ENCODE results near the gene ZFYVE26.

GRCh38 chr14:67856827-67857226 is 40.4 kb upstream of the ZFYVE26 start:
- TF ChIP-seq, protein P1, sequence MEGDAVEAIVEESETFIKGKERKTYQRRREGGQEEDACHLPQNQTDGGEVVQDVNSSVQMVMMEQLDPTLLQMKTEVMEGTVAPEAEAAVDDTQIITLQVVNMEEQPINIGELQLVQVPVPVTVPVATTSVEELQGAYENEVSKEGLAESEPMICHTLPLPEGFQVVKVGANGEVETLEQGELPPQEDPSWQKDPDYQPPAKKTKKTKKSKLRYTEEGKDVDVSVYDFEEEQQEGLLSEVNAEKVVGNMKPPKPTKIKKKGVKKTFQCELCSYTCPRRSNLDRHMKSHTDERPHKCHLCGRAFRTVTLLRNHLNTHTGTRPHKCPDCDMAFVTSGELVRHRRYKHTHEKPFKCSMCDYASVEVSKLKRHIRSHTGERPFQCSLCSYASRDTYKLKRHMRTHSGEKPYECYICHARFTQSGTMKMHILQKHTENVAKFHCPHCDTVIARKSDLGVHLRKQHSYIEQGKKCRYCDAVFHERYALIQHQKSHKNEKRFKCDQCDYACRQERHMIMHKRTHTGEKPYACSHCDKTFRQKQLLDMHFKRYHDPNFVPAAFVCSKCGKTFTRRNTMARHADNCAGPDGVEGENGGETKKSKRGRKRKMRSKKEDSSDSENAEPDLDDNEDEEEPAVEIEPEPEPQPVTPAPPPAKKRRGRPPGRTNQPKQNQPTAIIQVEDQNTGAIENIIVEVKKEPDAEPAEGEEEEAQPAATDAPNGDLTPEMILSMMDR (IDR thresholded peaks at IDR 0.05): no peak
- TF ChIP-seq EP300 (IDR thresholded peaks at IDR 0.05) (no peak), SMC3 (IDR thresholded peaks at IDR 0.05) (no peak), MAFK (IDR thresholded peaks at IDR 0.05; ENCODE audit: partially characterized antibody) (no peak), ZNF302 (CRISPR knock-in tag; IDR thresholded peaks at IDR 0.05) (no peak)

Measured in A549 (cell line).